SK-N-SH treated with all-trans-retinoic acid at 6 μM for 48 hours (cell line): ENCODE measurements around the gene PLEKHG5.

Experiments
- ATAC-seq: fragments of 200-7000 bp; cut with Tn5 transposase; 3 replicates; pipeline ENCODE4 v1.9.1; 2020; ENCODE audit warnings: mild to moderate bottlenecking, moderate library complexity
- ARNTL ChIP-seq: fragments of 450-650 bp; formaldehyde crosslinking; IDR thresholded peaks from 2 replicates; pipeline ENCODE4 v1.5.0; 2020; ENCODE audit warnings: low read depth, mild to moderate bottlenecking, moderate library complexity, borderline replicate concordance
- BACH2 ChIP-seq: fragments of 250-450 bp; sonication (Bioruptor Pico); IDR thresholded peaks from 2 replicates; pipeline ENCODE4 v1.9.0; 2021; ENCODE audit warnings: mild to moderate bottlenecking, borderline replicate concordance
- CSDC2 ChIP-seq: fragments of 250-450 bp; sonication (Bioruptor Pico); IDR thresholded peaks from 2 replicates; pipeline ENCODE4 v1.5.0; 2020; ENCODE audit warnings: mild to moderate bottlenecking, moderate library complexity
- ESRRG ChIP-seq: fragments of 250-450 bp; sonication (Bioruptor Pico); IDR thresholded peaks from 2 replicates; pipeline ENCODE4 v1.6.1; 2021; ENCODE audit warnings: mild to moderate bottlenecking
- PPARA ChIP-seq: fragments of 250-450 bp; sonication (Bioruptor Pico); IDR thresholded peaks from 2 replicates; pipeline ENCODE4 v1.5.0; 2020; ENCODE audit warnings: mild to moderate bottlenecking, borderline replicate concordance
- RARB ChIP-seq: fragments of 250-450 bp; sonication (Bioruptor Pico); IDR thresholded peaks from 2 replicates; pipeline ENCODE4 v1.8.0; 2021; ENCODE audit warnings: mild to moderate bottlenecking, moderate library complexity
- SNAI2 ChIP-seq: fragments of 250-450 bp; sonication (Bioruptor Pico); IDR thresholded peaks from 2 replicates; pipeline ENCODE4 v1.5.0; 2020; ENCODE audit warnings: mild to moderate bottlenecking, moderate library complexity
- TCF4 ChIP-seq: fragments of 250-450 bp; sonication (Bioruptor Pico); IDR thresholded peaks from 2 replicates; pipeline ENCODE4 v1.8.0; 2021; ENCODE audit warnings: mild to moderate bottlenecking, moderate library complexity, borderline replicate concordance
- TOX ChIP-seq: fragments of 250-450 bp; sonication (Bioruptor Pico); IDR thresholded peaks from 2 replicates; pipeline ENCODE4 v1.8.0; 2021; ENCODE audit warnings: mild to moderate bottlenecking, moderate library complexity, borderline replicate concordance
- ZFP3 ChIP-seq: fragments of 250-450 bp; sonication (Bioruptor Pico); IDR thresholded peaks from 2 replicates; pipeline ENCODE4 v1.5.0; 2020; ENCODE audit warnings: mild to moderate bottlenecking, moderate library complexity
- ZFP30 ChIP-seq: fragments of 450-650 bp; formaldehyde crosslinking; IDR thresholded peaks from 2 replicates; pipeline ENCODE4 v1.5.0; 2022; ENCODE audit warnings: mild to moderate bottlenecking, moderate library complexity
- ZNF565 ChIP-seq: fragments of 450-650 bp; formaldehyde crosslinking; conservative IDR thresholded peaks from 2 replicates; pipeline ENCODE4 v1.5.0; 2020; ENCODE audit warnings: low read depth, mild to moderate bottlenecking, moderate library complexity
- ZNF70 ChIP-seq: fragments of 450-650 bp; formaldehyde crosslinking; IDR thresholded peaks from 2 replicates; pipeline ENCODE4 v1.5.0; 2020; ENCODE audit warnings: mild to moderate bottlenecking, moderate library complexity
- ZNF8 ChIP-seq: fragments of 450-650 bp; formaldehyde crosslinking; IDR thresholded peaks from 2 replicates; pipeline ENCODE4 v1.5.0; 2020; ENCODE audit warnings: mild to moderate bottlenecking, moderate library complexity
- TF ChIP-seq, protein P1 (sequence below): fragments of 250-450 bp; sonication (Bioruptor Pico); IDR thresholded peaks from 2 replicates; pipeline ENCODE4 v1.5.1; 2021; ENCODE audit warnings: mild to moderate bottlenecking, moderate library complexity
- TF ChIP-seq, protein P2 (sequence below): fragments of 250-450 bp; sonication (Bioruptor Pico); IDR thresholded peaks from 2 replicates; pipeline ENCODE4 v1.5.0; 2020; ENCODE audit warnings: mild to moderate bottlenecking, moderate library complexity
- TF ChIP-seq, protein P3 (sequence below): fragments of 250-450 bp; sonication (Bioruptor Pico); IDR thresholded peaks from 2 replicates; pipeline ENCODE4 v1.8.0; 2020; ENCODE audit warnings: mild to moderate bottlenecking, moderate library complexity, borderline replicate concordance
- TF ChIP-seq, protein P4 (sequence below): fragments of 250-450 bp; sonication (Bioruptor Pico); IDR thresholded peaks from 2 replicates; pipeline ENCODE4 v1.5.1; 2020; ENCODE audit warnings: low read depth, mild to moderate bottlenecking, moderate library complexity
- TF ChIP-seq, protein P5 (sequence below): fragments of 250-450 bp; sonication (Bioruptor Pico); IDR thresholded peaks from 2 replicates; pipeline ENCODE4 v1.8.0; 2021; ENCODE audit warnings: low read depth, mild to moderate bottlenecking, moderate library complexity, borderline replicate concordance

Gene PLEKHG5

DNA sequence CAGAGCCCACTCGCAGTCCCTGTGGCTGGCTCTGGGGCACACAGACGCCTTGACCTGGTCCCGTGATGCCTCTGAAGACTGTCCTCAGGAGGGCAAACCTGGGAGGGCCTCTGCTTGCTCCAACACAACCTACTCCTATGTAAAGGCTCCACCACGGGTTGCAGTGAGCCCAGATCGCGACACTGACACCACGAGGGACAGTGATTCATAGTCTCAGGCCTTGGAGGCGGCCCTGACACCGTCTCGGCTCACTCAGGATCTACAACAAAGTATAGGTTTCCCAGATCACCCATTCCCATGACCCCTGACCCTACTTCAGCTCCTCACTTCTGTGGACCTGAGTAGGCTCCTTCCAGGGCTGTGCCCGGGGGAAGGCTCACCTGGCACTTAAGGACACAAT, 34.8 kb upstream of the PLEKHG5 start:
- no peak for ATAC-seq
- TF ChIP-seq CSDC2: no peak
- TF ChIP-seq RARB (CRISPR knock-in tag): no peak
- TF ChIP-seq, protein P1, sequence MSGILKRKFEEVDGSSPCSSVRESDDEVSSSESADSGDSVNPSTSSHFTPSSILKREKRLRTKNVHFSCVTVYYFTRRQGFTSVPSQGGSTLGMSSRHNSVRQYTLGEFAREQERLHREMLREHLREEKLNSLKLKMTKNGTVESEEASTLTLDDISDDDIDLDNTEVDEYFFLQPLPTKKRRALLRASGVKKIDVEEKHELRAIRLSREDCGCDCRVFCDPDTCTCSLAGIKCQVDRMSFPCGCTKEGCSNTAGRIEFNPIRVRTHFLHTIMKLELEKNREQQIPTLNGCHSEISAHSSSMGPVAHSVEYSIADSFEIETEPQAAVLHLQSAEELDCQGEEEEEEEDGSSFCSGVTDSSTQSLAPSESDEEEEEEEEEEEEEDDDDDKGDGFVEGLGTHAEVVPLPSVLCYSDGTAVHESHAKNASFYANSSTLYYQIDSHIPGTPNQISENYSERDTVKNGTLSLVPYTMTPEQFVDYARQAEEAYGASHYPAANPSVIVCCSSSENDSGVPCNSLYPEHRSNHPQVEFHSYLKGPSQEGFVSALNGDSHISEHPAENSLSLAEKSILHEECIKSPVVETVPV (CRISPR knock-in tag): no peak
- TF ChIP-seq SNAI2 (CRISPR knock-in tag): no peak
- TF ChIP-seq, protein P2, sequence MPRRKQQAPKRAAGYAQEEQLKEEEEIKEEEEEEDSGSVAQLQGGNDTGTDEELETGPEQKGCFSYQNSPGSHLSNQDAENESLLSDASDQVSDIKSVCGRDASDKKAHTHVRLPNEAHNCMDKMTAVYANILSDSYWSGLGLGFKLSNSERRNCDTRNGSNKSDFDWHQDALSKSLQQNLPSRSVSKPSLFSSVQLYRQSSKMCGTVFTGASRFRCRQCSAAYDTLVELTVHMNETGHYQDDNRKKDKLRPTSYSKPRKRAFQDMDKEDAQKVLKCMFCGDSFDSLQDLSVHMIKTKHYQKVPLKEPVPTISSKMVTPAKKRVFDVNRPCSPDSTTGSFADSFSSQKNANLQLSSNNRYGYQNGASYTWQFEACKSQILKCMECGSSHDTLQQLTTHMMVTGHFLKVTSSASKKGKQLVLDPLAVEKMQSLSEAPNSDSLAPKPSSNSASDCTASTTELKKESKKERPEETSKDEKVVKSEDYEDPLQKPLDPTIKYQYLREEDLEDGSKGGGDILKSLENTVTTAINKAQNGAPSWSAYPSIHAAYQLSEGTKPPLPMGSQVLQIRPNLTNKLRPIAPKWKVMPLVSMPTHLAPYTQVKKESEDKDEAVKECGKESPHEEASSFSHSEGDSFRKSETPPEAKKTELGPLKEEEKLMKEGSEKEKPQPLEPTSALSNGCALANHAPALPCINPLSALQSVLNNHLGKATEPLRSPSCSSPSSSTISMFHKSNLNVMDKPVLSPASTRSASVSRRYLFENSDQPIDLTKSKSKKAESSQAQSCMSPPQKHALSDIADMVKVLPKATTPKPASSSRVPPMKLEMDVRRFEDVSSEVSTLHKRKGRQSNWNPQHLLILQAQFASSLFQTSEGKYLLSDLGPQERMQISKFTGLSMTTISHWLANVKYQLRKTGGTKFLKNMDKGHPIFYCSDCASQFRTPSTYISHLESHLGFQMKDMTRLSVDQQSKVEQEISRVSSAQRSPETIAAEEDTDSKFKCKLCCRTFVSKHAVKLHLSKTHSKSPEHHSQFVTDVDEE (CRISPR knock-in tag): no peak
- TF ChIP-seq ZNF565 (CRISPR knock-in tag): no peak
- no peak for TF ChIP-seq TCF4 (CRISPR knock-in tag)
- TF ChIP-seq ZNF70 (CRISPR knock-in tag): no peak
- TF ChIP-seq ZFP3: no peak
- TF ChIP-seq BACH2: no peak
- TF ChIP-seq ZNF8 (CRISPR knock-in tag): no peak
- TF ChIP-seq, protein P3, sequence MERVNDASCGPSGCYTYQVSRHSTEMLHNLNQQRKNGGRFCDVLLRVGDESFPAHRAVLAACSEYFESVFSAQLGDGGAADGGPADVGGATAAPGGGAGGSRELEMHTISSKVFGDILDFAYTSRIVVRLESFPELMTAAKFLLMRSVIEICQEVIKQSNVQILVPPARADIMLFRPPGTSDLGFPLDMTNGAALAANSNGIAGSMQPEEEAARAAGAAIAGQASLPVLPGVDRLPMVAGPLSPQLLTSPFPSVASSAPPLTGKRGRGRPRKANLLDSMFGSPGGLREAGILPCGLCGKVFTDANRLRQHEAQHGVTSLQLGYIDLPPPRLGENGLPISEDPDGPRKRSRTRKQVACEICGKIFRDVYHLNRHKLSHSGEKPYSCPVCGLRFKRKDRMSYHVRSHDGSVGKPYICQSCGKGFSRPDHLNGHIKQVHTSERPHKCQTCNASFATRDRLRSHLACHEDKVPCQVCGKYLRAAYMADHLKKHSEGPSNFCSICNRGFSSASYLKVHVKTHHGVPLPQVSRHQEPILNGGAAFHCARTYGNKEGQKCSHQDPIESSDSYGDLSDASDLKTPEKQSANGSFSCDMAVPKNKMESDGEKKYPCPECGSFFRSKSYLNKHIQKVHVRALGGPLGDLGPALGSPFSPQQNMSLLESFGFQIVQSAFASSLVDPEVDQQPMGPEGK (CRISPR knock-in tag): no peak
- no peak for TF ChIP-seq ARNTL
- TF ChIP-seq, protein P4, sequence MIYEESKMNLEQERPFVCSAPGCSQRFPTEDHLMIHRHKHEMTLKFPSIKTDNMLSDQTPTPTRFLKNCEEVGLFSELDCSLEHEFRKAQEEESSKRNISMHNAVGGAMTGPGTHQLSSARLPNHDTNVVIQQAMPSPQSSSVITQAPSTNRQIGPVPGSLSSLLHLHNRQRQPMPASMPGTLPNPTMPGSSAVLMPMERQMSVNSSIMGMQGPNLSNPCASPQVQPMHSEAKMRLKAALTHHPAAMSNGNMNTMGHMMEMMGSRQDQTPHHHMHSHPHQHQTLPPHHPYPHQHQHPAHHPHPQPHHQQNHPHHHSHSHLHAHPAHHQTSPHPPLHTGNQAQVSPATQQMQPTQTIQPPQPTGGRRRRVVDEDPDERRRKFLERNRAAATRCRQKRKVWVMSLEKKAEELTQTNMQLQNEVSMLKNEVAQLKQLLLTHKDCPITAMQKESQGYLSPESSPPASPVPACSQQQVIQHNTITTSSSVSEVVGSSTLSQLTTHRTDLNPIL: no peak
- no peak for TF ChIP-seq PPARA (CRISPR knock-in tag)
- TF ChIP-seq, protein P5, sequence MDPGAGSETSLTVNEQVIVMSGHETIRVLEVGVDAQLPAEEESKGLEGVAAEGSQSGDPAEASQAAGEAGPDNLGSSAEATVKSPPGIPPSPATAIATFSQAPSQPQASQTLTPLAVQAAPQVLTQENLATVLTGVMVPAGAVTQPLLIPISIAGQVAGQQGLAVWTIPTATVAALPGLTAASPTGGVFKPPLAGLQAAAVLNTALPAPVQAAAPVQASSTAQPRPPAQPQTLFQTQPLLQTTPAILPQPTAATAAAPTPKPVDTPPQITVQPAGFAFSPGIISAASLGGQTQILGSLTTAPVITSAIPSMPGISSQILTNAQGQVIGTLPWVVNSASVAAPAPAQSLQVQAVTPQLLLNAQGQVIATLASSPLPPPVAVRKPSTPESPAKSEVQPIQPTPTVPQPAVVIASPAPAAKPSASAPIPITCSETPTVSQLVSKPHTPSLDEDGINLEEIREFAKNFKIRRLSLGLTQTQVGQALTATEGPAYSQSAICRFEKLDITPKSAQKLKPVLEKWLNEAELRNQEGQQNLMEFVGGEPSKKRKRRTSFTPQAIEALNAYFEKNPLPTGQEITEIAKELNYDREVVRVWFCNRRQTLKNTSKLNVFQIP (CRISPR knock-in tag): no peak

DNA sequence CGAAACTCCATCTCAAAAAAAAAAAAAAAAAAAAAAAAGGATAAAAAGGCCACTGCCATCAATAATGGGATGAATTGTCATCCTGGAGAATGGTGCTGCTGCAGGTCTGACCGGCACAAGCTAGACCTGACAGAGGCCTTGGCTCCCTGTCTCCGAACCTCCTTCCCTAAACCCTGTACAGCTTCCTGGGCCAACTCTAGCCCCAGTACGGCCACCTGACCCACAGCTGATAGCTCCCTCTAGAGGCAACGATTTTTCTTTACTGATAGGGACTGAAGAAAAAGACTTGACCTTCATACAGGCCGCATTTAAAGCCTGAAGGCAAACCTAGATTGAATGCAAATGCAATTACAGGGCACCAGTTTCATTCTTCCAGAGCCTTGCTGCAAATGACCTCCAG, 32.1 kb upstream of the PLEKHG5 start:
- ATAC-seq: peak; percentile 73
- TF ChIP-seq ESRRG (CRISPR knock-in tag) (no peak), ARNTL (no peak), TOX (CRISPR knock-in tag) (no peak), CSDC2 (no peak)
- TF ChIP-seq, protein P3 (CRISPR knock-in tag): no peak
- TF ChIP-seq, protein P4: no peak

DNA sequence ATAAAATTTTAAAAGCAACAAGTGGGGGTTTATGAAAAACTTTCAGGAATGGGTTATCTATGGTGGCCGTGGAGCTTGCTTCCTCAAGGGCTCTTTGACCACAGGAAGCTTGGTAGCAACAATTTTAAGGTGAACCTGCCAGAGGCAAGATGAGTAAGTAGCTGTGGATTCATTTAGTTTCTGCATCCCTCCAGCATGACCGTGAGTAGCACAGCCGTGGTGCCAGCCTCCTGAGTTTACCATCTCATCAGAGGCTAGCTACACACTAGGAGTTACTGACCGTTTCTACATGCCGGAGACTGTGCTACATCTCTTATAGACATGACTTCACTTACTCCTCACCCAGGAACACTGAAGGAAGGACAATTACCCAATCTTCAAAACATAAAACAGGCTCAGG, 30.1 kb upstream of the PLEKHG5 start:
- TF ChIP-seq ZFP30 (CRISPR knock-in tag) (no peak), ESRRG (CRISPR knock-in tag) (no peak), TOX (CRISPR knock-in tag) (no peak), SNAI2 (CRISPR knock-in tag) (no peak)
- ATAC-seq: no peak
